ENCODE data around the gene ZBTB7A. TPM values are rescaled to one million over a fixed set of nuclear protein-coding genes. Genes with fewer than 3 reads are reported as not detected.

Gene ZBTB7A
- total RNA-seq, 2 experiments from 2014 or later, result 11.3 to 11.9 TPM

- Mint-ChIP-seq H3K9me3 (no peaks in the 10 kb centered on the region), H3K27ac (peak overlapping the region; percentile 81), H3K27me3 (ENCODE audit: low read depth) (no peaks in the 10 kb centered on the region), H3K4me3 (peak overlapping the region; percentile 45), H3K4me1 (ENCODE audit: low read depth) (peaks cover 45% of the 10 kb centered on the region), H3K36me3 (ENCODE audit: low read depth) (peaks cover 5% of the 10 kb centered on the region)
- CTCF ChIA-PET, result interaction anchor here (0.9 to 1.3 kb wide), 2 partner anchors 49 to 102 kb away, joined by 3 to 4 read pairs; no protein-coding TSS in a partner anchor
- peak; percentile 55 for DNase-seq
- intact Hi-C loops (cut with micrococcal nuclease), result no loop called here
Observed at GRCh38 chr19:4089400-4089908, 22.8 kb upstream of the ZBTB7A start.

- CTCF ChIA-PET, result interaction anchor here (1.3 kb wide), 1 partner anchor 49 kb away, joined by 4 read pairs; no protein-coding TSS in a partner anchor
- intact Hi-C loops (cut with micrococcal nuclease), result no loop called here
- DNase-seq, result no peak
- H3K27me3 Mint-ChIP-seq (ENCODE audit: low read depth), result no peaks in the 10 kb centered on the region
- H3K4me3 Mint-ChIP-seq, result peak overlapping the region; percentile 45
- peaks cover 5% of the 10 kb centered on the region for H3K36me3 Mint-ChIP-seq (ENCODE audit: low read depth)
- H3K4me1 Mint-ChIP-seq (ENCODE audit: low read depth), result peaks cover 48% of the 10 kb centered on the region
- H3K9me3 Mint-ChIP-seq, result no peaks in the 10 kb centered on the region
- H3K27ac Mint-ChIP-seq, result peak overlapping the region; percentile 81
Observed at GRCh38 chr19:4088975-4089374, 22.3 kb upstream of the ZBTB7A start.

- Mint-ChIP-seq H3K36me3 (ENCODE audit: low read depth) (no peaks in the 10 kb centered on the region), H3K27ac (no peak overlapping the region), H3K27me3 (ENCODE audit: low read depth) (no peaks in the 10 kb centered on the region), H3K4me3 (no peak overlapping the region), H3K4me1 (ENCODE audit: low read depth) (peaks cover 56% of the 10 kb centered on the region), H3K9me3 (no peaks in the 10 kb centered on the region)
- DNase-seq, result no peak
- CTCF ChIA-PET, result no interaction called here
- intact Hi-C loops (cut with micrococcal nuclease), result no loop called here
Observed at GRCh38 chr19:4087787-4088679, 21.3 kb upstream of the ZBTB7A start.

DNA sequence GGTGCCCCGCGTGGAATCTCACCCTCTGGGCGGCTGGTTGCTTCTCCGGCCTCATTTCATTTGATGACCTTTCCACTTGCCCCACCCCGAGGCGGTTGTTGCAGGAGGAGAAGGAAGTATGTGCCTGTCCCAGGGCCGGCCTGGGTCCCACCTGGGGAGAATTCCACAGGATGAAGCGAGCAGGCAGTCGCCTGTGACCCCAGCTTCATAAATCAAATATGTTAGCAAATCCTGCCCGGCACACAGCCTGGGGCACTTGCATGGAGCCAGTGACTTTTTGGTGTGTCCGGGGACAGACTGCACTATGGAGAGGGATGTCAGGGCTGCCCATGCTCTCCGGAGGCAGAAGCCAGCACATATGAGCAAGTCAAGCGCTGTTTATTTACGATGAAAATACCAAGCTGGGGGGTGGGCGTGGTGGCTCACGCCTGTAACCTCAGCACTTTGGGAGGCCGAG lies 19.7 kb upstream of the ZBTB7A start:
- CTCF ChIA-PET, result interaction anchor here (0.6 kb wide), 1 partner anchor 23 kb away, joined by 3 read pairs; no protein-coding TSS in a partner anchor
- no peak overlapping the region for H3K4me3 Mint-ChIP-seq
- no peaks in the 10 kb centered on the region for H3K27me3 Mint-ChIP-seq (ENCODE audit: low read depth)
- no peak overlapping the region for H3K27ac Mint-ChIP-seq
- intact Hi-C loops (cut with micrococcal nuclease), result no loop called here
- H3K36me3 Mint-ChIP-seq (ENCODE audit: low read depth), result no peaks in the 10 kb centered on the region
- no peak for DNase-seq
- peaks cover 58% of the 10 kb centered on the region for H3K4me1 Mint-ChIP-seq (ENCODE audit: low read depth)
- H3K9me3 Mint-ChIP-seq, result no peaks in the 10 kb centered on the region

DNA sequence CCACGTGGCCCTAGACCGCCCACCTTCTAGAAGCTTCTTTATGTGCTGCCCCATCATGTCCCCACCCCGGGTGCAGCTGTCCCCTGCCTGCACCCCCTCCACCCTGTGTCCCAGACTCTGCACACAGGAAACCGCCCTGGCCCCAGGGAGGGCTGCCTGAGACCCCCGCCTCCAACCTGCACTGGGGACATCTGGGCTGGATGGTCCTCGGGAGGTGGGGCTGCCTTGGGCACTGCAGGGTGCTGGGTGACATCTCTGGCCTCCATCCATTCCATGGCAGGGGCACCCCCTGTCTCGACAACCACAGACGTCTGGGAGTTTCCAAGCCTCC lies 17.8 kb upstream of the ZBTB7A start:
- Mint-ChIP-seq H3K27ac (peak overlapping the region; percentile 79), H3K36me3 (ENCODE audit: low read depth) (no peaks in the 10 kb centered on the region), H3K4me1 (ENCODE audit: low read depth) (peaks cover 53% of the 10 kb centered on the region), H3K27me3 (ENCODE audit: low read depth) (no peaks in the 10 kb centered on the region), H3K4me3 (no peak overlapping the region), H3K9me3 (no peaks in the 10 kb centered on the region)
- DNase-seq, result no peak
- CTCF ChIA-PET, result no interaction called here
- intact Hi-C loops (cut with micrococcal nuclease), result no loop called here

DNA sequence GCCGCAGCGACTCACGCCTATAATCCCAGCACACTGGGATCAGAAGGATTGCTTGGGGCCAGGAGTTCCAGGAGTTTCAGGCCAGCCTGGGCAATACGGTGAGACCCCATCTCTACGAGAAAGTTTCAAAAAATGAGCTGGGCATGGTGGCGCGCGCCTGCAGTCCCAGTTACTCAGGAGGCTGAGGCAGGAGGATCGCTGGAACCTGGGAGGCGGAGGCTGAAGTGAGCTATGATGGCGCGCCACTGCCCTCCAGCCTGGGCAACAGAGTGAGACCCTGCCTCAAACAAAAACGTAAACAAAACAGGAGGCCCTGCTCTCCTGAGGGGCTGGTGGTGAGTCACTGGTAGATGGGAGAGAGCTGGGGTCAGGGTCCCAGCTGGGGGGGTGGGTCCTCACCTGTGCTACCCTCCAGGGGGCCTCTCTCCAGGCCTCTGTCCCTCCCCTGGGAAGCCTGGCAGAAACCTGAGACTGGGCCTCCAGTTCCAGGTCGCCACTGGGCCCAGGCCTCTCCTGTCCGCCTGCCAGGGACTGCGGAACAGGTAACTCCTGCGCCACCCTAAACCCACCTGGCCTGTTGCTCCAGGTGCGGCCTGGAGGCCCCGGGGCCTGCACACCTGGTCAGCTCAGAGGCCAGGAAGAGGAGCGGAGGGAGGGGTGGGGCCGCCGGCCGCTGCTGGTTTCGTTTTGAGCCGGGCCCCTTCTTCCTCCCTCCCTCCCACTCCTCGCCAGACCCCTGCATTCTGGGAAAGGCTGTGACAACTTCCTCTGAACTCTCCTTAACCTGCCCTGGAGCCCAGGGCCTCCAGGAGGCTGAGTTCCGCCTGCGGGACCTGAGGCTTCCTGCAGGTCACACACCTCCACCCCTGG lies 17.2 kb upstream of the ZBTB7A start:
- peaks cover 49% of the 10 kb centered on the region for H3K4me1 Mint-ChIP-seq (ENCODE audit: low read depth)
- no peaks in the 10 kb centered on the region for H3K9me3 Mint-ChIP-seq
- DNase-seq, result peak; percentile 56
- CTCF ChIA-PET, result no interaction called here
- H3K27me3 Mint-ChIP-seq (ENCODE audit: low read depth), result no peaks in the 10 kb centered on the region
- intact Hi-C loops (cut with micrococcal nuclease), result no loop called here
- H3K36me3 Mint-ChIP-seq (ENCODE audit: low read depth), result no peaks in the 10 kb centered on the region
- H3K4me3 Mint-ChIP-seq, result no peak overlapping the region
- peak overlapping the region; percentile 79 for H3K27ac Mint-ChIP-seq

GRCh38 chr19:4082172-4082571 lies 15.5 kb upstream of the ZBTB7A start:
- intact Hi-C loops (cut with micrococcal nuclease), result no loop called here
- Mint-ChIP-seq H3K4me1 (ENCODE audit: low read depth) (peaks cover 43% of the 10 kb centered on the region), H3K4me3 (no peak overlapping the region), H3K27me3 (ENCODE audit: low read depth) (no peaks in the 10 kb centered on the region), H3K36me3 (ENCODE audit: low read depth) (no peaks in the 10 kb centered on the region), H3K27ac (no peak overlapping the region), H3K9me3 (no peaks in the 10 kb centered on the region)
- DNase-seq, result no peak
- CTCF ChIA-PET, result no interaction called here

DNA sequence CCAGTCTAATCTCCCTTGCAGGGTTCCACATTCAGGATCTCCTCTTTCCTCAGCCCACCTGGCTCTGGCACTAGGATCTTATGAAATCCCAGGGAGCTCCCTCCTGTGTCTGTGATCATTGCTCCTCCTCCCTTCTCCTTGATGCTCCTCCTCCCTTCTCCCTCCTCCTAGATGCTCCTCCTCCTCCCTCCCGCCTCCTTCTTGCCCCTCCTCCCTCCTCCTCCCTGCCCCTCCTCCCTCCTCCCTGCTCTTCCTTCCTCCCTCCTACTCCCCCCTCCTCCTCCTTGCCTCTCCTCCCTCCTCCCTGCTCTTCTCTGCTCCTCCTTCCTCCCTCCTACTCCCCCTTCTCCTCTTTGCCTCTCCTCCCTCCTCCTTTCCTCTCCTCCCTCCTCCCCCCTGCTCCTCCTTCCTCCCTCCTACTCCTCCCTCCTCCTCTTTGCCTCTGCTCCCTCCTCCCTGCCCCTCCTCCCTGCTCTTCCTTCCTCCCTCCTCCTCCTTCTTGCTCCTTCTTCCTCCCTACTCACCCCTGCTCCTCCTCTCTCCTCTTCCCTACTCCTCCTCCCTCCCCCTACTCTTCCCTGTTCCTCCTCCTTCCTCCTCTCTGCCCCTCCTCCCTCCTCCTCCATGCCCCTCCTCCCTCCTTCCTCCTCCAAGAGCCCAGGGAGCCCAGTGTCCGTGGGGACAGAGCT lies 14.9 kb upstream of the ZBTB7A start:
- H3K36me3 Mint-ChIP-seq (ENCODE audit: low read depth), result no peaks in the 10 kb centered on the region
- H3K27ac Mint-ChIP-seq, result no peak overlapping the region
- H3K9me3 Mint-ChIP-seq, result no peaks in the 10 kb centered on the region
- intact Hi-C loops (cut with micrococcal nuclease), result no loop called here
- peaks cover 43% of the 10 kb centered on the region for H3K4me1 Mint-ChIP-seq (ENCODE audit: low read depth)
- CTCF ChIA-PET, result interaction anchor here (0.6 kb wide), 1 partner anchor 1585 kb away, joined by 6 read pairs; no protein-coding TSS in a partner anchor
- no peaks in the 10 kb centered on the region for H3K27me3 Mint-ChIP-seq (ENCODE audit: low read depth)
- DNase-seq, result no peak
- no peak overlapping the region for H3K4me3 Mint-ChIP-seq

GRCh38 chr19:4080473-4080872 lies 13.8 kb upstream of the ZBTB7A start:
- CTCF ChIA-PET, result interaction anchor here (0.6 kb wide), 1 partner anchor 10 kb away, joined by 4 read pairs; no protein-coding TSS in a partner anchor
- intact Hi-C loops (cut with micrococcal nuclease), result no loop called here
- H3K4me1 Mint-ChIP-seq (ENCODE audit: low read depth), result peaks cover 38% of the 10 kb centered on the region
- H3K9me3 Mint-ChIP-seq, result no peaks in the 10 kb centered on the region
- H3K27ac Mint-ChIP-seq, result no peak overlapping the region
- no peak overlapping the region for H3K4me3 Mint-ChIP-seq
- H3K36me3 Mint-ChIP-seq (ENCODE audit: low read depth), result no peaks in the 10 kb centered on the region
- H3K27me3 Mint-ChIP-seq (ENCODE audit: low read depth), result no peaks in the 10 kb centered on the region
- DNase-seq, result no peak

DNA sequence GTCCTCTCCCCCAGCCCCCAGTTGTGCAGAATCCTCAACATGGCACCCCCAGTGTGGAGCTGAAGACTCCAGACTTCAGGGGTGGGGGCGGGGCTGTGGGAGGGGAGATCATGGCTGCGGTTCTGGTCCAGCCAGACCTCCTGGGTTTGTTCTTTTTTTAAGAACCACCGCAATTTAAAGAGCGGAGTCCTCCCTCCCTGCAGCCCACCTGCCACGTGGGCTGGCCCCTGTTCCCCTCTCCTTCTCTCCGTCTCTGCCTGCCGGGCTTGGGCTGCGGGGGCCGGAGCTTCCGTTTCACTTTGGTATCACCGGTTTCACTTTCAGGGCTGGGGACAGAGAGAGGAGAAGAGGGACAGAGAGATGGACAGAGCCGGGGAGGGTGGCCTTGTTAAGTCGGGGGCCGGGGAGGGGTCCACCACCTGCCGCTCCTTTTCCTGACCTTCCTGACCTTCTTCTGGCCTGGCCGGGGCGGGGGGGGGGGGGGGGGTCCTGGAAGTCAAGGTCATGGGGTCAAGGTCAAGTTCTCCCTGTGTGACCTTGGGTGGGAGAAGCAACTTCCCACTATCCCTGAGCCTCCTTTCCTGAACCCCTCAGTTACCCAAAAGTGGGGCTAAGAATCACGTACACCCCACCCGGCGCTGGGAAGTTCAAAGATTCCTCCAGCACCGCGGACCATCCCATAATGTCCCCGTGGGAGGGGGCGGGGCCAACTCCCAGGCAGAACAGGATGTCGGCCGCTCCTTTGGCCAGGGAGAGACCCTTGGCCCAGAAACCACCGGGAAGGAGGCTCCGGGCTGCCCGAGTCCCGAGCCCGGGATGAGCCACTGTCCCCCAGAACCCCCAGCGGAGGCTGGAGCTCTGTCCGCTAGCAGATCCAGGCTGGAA lies 11.3 kb upstream of the ZBTB7A start:
- peak overlapping the region; percentile 65 for H3K27ac Mint-ChIP-seq
- no peaks in the 10 kb centered on the region for H3K9me3 Mint-ChIP-seq
- H3K27me3 Mint-ChIP-seq (ENCODE audit: low read depth), result no peaks in the 10 kb centered on the region
- H3K36me3 Mint-ChIP-seq (ENCODE audit: low read depth), result no peaks in the 10 kb centered on the region
- peak overlapping the region; percentile 54 for H3K4me3 Mint-ChIP-seq
- H3K4me1 Mint-ChIP-seq (ENCODE audit: low read depth), result peaks cover 26% of the 10 kb centered on the region
- peak; percentile 59 for DNase-seq
- CTCF ChIA-PET, result interaction anchor here (0.9 kb wide), 1 partner anchor 62 kb away, joined by 3 read pairs; no protein-coding TSS in a partner anchor
- intact Hi-C loops (cut with micrococcal nuclease), result no loop called here

- Mint-ChIP-seq H3K9me3 (no peaks in the 10 kb centered on the region), H3K4me3 (no peak overlapping the region), H3K4me1 (ENCODE audit: low read depth) (peaks cover 24% of the 10 kb centered on the region), H3K36me3 (ENCODE audit: low read depth) (no peaks in the 10 kb centered on the region), H3K27ac (no peak overlapping the region), H3K27me3 (ENCODE audit: low read depth) (no peaks in the 10 kb centered on the region)
- intact Hi-C loops (cut with micrococcal nuclease), result no loop called here
- CTCF ChIA-PET, result interaction anchor here (0.5 to 0.9 kb wide), 5 partner anchors 28 to 315 kb away, joined by 3 read pairs; no protein-coding TSS in a partner anchor
- DNase-seq, result no peak
Observed at GRCh38 chr19:4077007-4077374, 10.3 kb upstream of the ZBTB7A start.

Data from activated naive CD4-positive, alpha-beta T cell treated with anti-CD3 and anti-CD28 coated beads for 36 hours (primary cell).